Raji (cell line): ENCODE results near the gene CARNS1.

Experiments used
- POLR2A ChIP-seq: IDR thresholded peaks from 2 replicates; pipeline ENCODE4 v1.6.1; 2011; ENCODE audit warnings: low read depth, low read length, control low read depth; ENCODE audit not compliant: insufficient read depth

CARNS1 gene

DNA sequence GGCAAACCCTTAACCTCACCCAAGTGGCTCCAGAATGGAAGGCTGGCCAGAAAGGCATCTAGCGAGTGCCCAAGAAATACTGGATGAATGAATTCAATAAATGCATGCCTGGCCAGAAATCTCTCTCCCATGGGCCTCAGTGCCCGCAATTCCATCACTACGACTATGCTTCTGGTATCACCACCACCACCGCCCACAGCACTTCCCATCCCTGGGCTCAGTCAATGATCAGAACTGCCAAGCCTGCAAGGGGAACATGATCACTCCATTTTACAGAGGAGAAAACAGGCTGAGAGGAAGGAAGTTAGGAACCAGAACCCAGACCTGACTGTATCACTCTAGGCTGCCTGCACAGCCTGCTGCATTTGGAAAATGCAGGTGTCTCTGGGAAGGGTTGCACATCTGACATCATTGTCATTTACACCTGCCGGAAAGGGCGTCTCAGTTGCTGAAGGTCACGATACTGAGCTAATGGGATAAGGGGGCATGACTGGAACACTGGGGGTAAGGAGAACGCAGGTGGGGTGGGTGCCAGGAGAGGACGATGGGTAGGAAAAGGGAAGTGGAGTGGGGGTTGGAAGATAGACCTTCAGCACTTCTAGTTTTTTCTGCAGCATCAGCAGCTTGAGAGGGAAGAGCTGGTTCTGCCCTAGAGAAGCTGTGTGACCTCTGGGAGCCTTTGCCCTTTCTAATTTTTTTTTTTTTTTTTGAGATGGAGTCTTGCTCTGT lies 33.8 kb downstream of the CARNS1 start:
- no peak for TF ChIP-seq POLR2A

DNA sequence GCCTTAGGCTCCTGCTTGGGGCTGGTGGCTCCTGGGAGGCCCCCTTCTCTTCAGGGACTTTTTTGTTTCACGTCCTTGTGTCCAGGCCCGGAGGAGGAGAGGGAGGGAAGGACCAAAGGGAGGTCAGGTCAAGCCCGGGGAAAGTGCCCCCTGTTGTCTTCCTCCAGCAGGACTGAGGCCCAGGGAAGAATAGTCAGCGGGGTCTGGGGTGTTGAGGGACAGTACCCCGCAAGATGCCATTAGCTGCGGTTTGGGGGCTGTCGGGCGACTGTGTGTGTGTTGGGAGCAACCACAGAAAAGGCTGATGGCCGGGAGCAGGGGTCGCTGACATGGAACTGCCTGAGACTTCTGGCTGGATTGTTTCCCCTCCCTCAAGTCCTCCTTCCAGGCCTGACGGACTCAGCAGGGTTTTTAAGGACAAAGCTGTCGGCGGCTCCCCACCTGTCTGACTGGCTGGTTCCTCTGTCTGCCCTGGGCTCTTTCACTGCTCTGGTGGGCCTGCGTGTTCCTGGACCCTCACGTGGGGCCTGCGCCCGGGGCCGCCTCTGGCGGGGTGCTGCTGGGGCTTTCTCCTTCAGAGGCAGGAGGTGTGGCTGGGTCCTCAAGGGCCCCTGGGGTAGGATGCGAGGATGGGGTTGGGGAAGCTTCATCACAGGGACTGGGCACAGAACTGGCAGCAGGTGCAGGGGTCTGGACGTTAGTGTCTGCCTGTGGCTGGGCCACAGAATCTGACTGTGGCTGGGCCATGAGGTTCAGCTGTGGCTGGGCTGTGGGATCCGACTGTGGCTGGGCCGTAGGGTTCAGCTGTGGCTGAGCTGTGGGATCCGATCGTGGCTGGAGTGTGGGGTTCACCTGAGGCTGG lies 35.5 kb downstream of the CARNS1 start:
- TF ChIP-seq POLR2A = no peak

DNA sequence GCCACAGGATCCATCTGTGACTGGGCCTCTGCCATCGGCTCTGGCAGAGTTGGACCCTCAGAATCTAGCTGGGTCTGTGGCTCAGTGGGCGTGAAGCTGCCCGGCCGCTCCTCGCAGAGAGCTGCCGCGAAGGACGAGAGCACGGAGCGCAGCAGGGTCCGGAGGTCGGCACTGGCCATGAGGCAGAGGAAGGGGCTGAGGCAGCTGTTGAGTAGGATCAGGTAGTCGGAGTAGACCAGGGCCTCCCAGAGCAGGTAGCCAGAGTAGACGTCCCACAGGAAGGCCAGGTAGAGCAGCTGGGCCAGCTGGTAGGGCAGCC lies 36.1 kb downstream of the CARNS1 start:
- TF ChIP-seq POLR2A = no peak

DNA sequence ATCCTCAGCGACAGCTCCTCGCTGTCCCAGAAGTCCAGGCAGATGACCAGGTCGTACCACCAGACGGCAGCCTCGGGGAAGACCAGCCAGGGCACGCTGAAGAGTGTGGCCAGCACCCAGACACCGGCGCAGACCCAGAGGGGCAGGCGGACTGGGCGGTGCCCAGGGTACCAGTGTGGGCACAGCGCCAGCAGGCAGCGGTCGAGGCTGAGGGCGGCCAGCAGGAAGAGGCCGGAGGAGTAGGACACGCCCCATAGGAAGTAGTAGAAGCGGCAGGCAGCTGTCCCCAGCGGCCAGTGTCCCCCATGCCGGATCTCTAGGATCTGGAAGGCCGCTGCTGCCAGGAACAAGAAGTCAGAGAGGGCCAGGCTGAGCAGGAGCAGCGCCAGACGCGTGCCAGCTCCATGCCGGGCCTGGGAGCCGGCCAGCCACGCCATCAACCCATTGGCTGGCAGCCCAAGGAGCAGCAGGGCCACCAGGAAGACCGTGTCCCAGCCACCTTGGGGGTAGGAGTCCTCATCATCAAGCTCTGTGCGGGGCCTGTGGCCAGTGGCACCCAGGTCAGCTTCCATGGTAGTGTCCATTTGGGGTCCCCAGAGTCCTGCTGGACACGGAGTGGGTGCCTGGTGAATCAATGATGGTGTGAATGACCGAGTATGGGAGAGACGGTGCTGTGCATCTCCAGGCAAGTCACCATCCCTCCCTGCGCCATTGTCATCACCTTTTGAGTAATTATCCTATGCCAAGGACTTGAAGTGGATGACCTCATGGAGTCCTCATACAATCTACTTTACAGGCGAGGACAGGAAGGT lies 36.9 kb downstream of the CARNS1 start, which contains the start of gene GPR152:
Gene GPR152, minus strand, starts transcription at position 589 of the 812 bp plus-strand sequence. Its CDS starts 5 bp downstream, at position 584.
- no peak for TF ChIP-seq POLR2A

DNA sequence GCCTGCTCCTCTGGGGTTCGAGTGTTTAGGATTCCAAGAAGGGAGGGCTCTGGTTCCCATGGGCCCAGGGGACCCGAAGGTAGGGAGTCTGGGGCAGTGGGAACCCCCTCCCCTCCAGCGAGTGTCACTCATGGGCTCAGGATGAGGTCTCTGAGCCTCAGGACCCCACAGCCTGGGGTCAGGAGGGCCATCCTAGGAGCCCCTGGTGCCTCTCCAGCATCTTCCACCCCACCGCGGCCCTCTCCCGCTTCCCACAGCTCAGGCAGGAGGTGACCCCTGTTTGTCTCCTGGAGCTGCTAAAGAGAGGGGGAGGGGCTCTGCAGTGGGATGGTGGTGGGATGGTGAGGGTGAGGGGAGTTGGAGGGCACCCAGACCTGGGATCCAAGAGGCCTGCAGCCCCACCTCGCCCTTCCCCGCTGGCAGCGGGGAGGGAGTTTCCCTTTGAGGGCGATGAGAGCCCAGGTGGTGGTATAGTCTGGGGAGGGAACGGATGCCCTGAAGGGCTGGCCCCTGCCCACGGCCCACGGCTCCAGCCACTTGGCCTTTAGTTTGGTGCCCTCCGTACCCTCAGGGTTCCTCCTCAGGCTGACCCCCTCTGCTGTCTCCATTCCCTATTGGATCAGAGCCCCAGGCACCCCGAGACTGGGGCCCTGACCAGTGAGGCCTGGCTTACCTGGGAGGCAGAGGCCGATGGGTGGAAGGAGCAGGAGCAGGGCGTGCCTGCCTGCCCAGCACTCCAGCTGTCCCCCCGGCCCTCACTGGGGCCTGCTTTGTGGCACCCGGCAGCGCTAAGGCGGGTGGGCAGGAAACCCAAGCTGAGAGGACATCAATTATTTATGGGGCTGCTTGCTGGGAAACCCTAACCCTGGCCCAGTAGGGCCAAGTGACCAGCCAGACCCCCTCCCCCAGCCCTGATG lies 38.6 kb downstream of the CARNS1 start:
- no peak for TF ChIP-seq POLR2A

DNA sequence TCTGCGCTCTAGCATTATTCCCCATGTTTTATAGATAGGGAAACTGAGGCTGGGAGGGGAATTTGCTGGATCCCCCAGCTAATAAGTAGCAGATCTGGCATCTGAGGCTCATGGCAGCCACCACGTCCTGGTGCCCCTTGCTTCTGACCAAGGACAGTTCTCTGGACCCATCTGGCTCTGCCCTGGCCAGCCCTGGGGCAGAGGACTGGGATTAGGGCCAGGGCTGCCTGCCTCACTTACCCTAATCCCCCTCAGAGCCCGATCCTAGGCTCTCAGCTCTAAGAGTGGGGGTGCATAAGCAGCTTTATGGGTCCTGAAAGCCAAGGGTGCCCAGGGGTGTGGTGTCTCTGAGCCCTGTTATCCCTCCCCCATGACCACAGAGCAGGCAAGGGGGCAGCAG lies 39.6 kb downstream of the CARNS1 start, which contains the start of gene CABP4:
Gene CABP4, plus strand, starts transcription at position 301 of the 400 bp plus-strand sequence. Its CDS starts 70 bp downstream, at position 371.
- no peak for TF ChIP-seq POLR2A

DNA sequence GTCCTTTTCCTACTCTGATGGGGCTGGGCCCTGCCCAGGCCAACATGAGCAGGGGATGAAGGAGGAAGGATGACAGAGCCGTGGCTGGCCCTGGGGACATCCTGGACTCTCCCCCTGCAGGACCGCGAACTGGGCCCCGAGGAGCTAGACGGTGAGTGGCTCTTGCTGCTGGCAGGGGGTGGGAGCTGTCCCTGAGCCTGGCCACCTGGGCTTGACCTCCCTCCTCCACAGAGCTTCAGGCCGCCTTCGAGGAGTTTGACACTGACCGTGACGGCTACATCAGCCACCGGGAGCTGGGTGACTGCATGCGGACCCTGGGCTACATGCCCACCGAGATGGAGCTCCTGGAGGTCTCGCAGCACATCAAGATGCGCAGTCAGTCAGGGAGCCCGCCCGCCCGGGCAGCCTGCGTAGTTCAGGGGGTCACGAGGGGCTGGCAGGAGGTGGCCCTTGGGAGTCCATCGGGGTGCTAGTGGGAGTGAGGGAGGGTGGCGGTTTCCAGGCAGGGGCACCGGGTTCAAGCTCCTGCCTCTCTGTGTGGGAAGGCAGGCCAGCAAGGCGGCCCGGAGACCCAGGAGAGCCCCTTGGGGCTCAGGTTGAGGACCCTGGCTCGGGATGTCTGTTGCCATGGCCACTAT lies 40.7 kb downstream of the CARNS1 start:
- TF ChIP-seq POLR2A = no peak

DNA sequence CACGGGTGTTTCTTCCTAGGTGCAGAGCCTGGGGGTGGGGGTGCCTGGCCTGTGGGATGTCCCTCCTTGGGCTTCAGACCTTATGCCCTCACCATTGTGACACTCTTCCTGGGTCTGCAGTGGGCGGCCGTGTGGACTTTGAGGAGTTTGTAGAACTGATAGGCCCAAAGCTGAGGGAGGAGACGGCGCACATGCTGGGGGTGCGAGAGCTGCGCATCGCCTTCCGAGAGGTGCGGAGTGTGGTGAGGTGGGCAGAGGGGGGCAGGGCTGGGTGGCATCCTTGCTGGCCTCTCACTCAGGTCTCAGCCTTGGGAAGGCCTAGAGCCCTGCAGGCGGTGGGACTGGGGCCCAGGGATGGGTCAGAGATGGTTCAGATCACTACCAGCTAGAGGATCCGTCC lies 42.0 kb downstream of the CARNS1 start:
- no peak for TF ChIP-seq POLR2A

DNA sequence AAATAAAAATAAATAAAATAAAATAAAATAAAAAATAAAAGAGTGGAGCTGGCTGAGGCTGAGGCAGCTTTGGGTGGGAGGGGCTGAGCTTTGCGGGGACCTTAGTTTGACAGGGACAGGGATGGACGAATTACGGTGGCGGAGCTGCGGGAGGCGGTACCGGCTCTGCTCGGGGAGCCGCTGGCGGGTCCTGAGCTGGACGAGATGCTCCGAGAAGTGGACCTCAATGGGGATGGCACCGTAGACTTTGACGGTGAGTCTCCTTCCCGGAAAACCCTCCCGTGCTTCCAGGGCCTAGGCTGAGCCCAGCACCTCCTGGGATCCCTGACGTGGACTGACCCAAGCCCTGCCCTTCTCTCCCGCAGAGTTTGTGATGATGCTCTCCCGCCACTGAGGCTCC lies 42.8 kb downstream of the CARNS1 start:
- TF ChIP-seq POLR2A = no peak

DNA sequence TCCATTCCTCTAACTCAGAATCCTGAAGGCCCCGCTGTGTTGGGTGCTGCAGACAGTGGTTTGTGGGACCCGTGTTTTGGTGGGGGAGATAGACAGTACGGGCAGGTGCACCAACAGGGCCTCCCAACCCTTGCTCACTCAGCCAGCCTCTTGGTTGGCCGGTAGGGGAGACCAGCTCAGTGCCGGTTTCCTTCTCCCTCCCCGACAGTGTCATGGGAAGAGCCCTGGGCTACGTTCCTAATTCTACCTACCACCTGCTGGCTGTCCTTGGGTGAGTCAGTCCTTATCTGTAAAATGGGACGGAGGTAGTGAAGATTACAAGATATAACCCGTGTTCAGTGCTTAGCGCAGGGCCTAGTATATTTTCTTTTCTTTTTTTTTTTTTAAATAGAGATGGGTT lies 47.7 kb downstream of the CARNS1 start:
- TF ChIP-seq POLR2A = no peak

DNA sequence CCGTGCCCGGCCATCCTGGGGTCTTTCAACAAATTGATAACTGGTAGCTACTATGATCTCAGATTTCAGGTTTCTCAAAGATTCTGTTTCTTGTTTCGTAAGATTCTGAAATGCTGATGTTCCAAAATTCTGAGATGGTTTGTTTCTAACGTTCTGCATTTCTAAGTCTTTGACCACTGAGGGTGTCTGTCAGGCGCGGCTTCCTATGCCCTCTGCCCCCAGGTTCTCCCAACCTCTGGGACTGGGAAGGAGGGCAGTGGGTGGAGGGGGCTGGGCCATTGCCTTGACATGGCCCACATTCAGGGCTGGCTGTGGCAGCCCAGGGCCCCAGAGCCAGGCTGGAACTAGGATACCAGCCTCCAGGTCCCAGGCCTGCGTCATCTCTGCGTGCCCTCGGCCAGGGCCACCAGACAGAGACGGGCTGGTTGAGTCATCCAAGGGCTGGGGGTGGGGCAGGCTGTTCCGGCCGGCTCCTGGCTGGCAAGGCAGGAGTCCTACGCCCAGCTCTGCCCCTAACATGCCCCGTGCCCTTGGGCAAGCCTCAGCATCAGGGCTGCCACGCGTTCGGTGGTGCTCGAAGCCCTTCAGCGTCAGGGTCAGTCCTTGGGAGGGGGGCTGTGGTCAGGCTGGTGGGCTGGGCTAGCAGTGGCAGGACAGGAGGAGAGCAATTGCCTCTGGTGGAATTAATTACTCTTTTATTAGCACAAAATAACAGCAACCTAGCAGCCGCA lies 48.4 kb downstream of the CARNS1 start:
- TF ChIP-seq POLR2A = no peak; the same call in 1 of the 2 replicates

DNA sequence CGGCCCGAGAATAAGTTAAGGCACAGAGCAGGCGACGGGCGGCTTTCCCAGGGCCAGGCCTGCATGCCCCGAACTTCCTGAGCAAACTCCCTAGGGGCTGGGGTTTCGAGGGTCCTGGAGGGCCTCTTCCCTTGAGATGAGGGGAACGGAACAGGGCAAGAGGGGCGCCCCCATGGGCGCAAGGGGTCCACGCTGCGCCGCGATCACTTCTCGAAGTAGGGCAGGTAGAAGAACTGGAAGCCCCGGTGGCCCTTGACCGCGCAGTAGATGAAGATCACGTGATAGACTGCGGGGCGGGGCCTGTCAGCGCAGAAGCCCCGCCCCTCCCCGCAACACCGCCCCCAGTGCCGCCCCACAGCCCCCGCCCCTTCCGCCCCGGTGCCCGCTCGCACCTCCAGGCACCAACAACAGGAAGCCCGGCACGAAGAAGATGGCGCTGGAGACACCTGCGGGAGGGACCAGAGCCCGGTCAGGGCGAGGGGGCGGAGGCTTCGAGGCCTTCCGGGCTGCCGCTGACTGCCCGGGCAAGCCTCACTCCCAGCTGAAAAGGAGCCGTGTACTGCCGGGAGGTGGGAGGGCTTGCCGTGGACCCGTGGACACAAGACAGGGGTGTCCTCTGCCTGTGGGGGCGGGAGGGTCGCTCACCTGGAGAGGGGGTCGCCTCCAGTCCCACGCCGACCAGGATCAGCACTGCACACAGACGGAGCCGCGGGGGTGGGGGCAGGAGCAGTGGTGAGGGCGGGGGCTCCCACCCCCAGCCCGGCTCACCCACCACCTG lies 49.1 kb downstream of the CARNS1 start:
- peak; percentile 79 for TF ChIP-seq POLR2A

DNA sequence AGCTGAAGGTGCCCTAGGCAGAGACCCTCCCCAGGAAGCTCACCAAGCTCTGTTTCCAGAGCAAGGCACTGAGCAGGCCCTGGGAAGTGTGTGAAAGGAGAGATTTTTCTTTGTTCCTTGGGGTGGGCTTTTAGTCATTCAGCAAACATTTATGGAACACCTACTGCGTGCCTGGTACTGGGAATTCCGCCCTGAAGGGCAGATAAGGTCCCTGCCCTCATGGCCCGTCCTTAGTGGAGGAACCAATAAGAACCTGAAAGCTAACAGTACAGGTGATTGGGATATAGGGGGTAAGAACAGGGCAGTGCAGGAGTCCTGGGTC lies 49.7 kb downstream of the CARNS1 start:
- no peak for TF ChIP-seq POLR2A
